ENCODE measurements around the gene LAMA2. TPM values are rescaled to one million over a fixed set of nuclear protein-coding genes. Genes with fewer than 3 reads are reported as not detected.

The LAMA2 gene
- total RNA-seq, 4 donors from 2014 or later: 115 to 153 (median 134) TPM

GRCh38 chr6:129243377-129243776, 360.4 kb downstream of the LAMA2 start:
- Histone ChIP-seq H3K27ac (replicated peaks in 1 of 4) (no peak overlapping the region), H3K27me3 (no peaks in the 10 kb centered on the region), H3K4me3 (no peak overlapping the region), H3K4me1 (peaks cover 0 to 7% (median 0%) of the 10 kb centered on the region in 4 donors), H3K36me3 (no peaks in the 10 kb centered on the region), H3K9me3 (no peaks in the 10 kb centered on the region)
- no peak for DNase-seq (ENCODE audit: extremely low spot score)
- intact Hi-C loops (cut with DNase I): no loop called here
- TF ChIP-seq CTCF (IDR thresholded peaks at IDR 0.05): no peak
- TF ChIP-seq POLR2A (IDR thresholded peaks at IDR 0.05; ENCODE audit: low read depth): no peak
- no peak for TF ChIP-seq POLR2AphosphoS5 (IDR thresholded peaks at IDR 0.05)
- no peak for TF ChIP-seq EP300 (IDR thresholded peaks at IDR 0.05)
- 80% methylated on average over 2 of the region's 2 CpGs for WGBS

GRCh38 chr6:129248946-129249345, 366.0 kb downstream of the LAMA2 start:
- Histone ChIP-seq H3K9me3 (no peaks in the 10 kb centered on the region), H3K36me3 (peaks cover 0 to 29% (median 0%) of the 10 kb centered on the region in 4 donors), H3K27ac (replicated peaks in 1 of 4) (no peak overlapping the region), H3K27me3 (no peaks in the 10 kb centered on the region), H3K4me1 (peaks cover 0 to 2% (median 0%) of the 10 kb centered on the region in 4 donors), H3K4me3 (no peak overlapping the region)
- intact Hi-C loops (cut with DNase I): no loop called here
- 67% methylated on average over 4 of the region's 4 CpGs for WGBS
- no peak for DNase-seq (ENCODE audit: extremely low spot score)
- TF ChIP-seq CTCF (IDR thresholded peaks at IDR 0.05) (no peak), POLR2A (IDR thresholded peaks at IDR 0.05; ENCODE audit: low read depth) (no peak), EP300 (IDR thresholded peaks at IDR 0.05) (no peak), POLR2AphosphoS5 (IDR thresholded peaks at IDR 0.05) (no peak)

GRCh38 chr6:129251669-129252376, 368.9 kb downstream of the LAMA2 start:
- 61% methylated on average over 12 of the region's 13 CpGs for WGBS
- H3K27ac ChIP-seq (replicated peaks in 1 of 4): no peak overlapping the region
- intact Hi-C loops (cut with DNase I): loop anchor here (5.0 to 10.0 kb wide), 2 partner anchors 525 to 1517 kb away; no protein-coding TSS in a partner anchor
- no peak overlapping the region for H3K4me3 ChIP-seq
- H3K4me1 ChIP-seq: no peaks in the 10 kb centered on the region
- peaks cover 0 to 44% (median 0%) of the 10 kb centered on the region in 4 donors for H3K36me3 ChIP-seq
- no peaks in the 10 kb centered on the region for H3K9me3 ChIP-seq
- H3K27me3 ChIP-seq: no peaks in the 10 kb centered on the region
- no peak for TF ChIP-seq POLR2A (IDR thresholded peaks at IDR 0.05; ENCODE audit: low read depth)
- no peak for TF ChIP-seq EP300 (IDR thresholded peaks at IDR 0.05)
- TF ChIP-seq POLR2AphosphoS5 (IDR thresholded peaks at IDR 0.05): no peak
- peak; percentile 60 to 80 (median 61) for TF ChIP-seq CTCF (IDR thresholded peaks at IDR 0.05)
- DNase-seq (ENCODE audit: extremely low spot score): no peak

DNA sequence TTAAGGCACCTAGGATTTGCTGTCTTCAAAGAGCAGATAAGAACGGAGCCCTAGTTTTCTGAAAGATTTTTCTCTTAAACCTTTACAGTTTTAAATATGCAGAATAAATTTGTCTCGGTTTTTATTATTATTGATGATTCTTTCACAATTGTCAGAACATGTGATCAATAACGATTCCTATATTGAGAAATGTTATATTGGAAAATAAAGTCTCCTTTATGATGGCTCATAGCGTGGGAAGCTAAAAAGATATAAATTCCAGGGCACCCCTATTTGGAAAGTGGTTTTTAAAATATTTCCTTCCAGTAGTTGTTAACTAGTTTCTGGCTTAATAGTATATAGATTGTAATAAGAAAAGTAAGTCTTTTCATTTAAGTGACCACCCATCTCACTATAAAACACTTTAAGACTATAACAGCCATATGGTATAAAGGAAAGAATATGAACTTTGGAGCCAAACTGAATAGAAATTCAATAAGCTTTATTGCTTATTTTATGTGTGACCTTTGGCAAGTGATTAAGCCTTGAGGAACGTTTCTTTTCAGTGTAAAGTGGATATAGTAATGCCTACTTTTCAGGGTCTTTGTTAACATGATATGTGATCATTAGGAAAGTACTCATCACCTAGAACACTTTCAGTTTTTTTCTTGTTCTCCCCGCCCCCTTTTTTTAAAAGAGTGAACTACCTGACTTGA, 369.6 kb downstream of the LAMA2 start:
- no peak for DNase-seq (ENCODE audit: extremely low spot score)
- 53% methylated on average over 6 of the region's 6 CpGs for WGBS
- no peak for TF ChIP-seq CTCF (IDR thresholded peaks at IDR 0.05)
- no peak for TF ChIP-seq POLR2A (IDR thresholded peaks at IDR 0.05; ENCODE audit: low read depth)
- no peak for TF ChIP-seq POLR2AphosphoS5 (IDR thresholded peaks at IDR 0.05)
- TF ChIP-seq EP300 (IDR thresholded peaks at IDR 0.05): no peak
- H3K4me3 ChIP-seq: no peak overlapping the region
- no peaks in the 10 kb centered on the region for H3K27me3 ChIP-seq
- no peaks in the 10 kb centered on the region for H3K4me1 ChIP-seq
- intact Hi-C loops (cut with DNase I): loop anchor here (5.0 to 10.0 kb wide), 2 partner anchors 525 to 1518 kb away; no protein-coding TSS in a partner anchor
- H3K36me3 ChIP-seq: peaks cover 0 to 44% (median 0%) of the 10 kb centered on the region in 4 donors
- H3K27ac ChIP-seq (replicated peaks in 1 of 4): no peak overlapping the region
- H3K9me3 ChIP-seq: no peaks in the 10 kb centered on the region
